ENCODE data around the gene HK2. TPM values are rescaled to one million over a fixed set of nuclear protein-coding genes. Genes with fewer than 3 reads are reported as not detected.

Gene HK2
- total and polyA plus RNA-seq, 8 donors: 4.8 to 45.2 (median 12.3) TPM

GRCh38 chr2:74860079-74860478, 26.2 kb downstream of the HK2 start:
- no peak for TF ChIP-seq POLR2AphosphoS5 (IDR thresholded peaks at IDR 0.05)
- Histone ChIP-seq H3K4me1 (peaks cover 25 to 78% (median 43%) of the 10 kb centered on the region in 4 donors), H3K27me3 (no peaks in the 10 kb centered on the region), H3K36me3 (peaks cover 0 to 13% (median under 1%) of the 10 kb centered on the region in 4 donors), H3K4me3 (no peak overlapping the region), H3K27ac (peak overlapping the region in 1 of 5 donors; percentile 68), H3K9me3 (no peaks in the 10 kb centered on the region)
- DNase-seq: no peak
- 91 to 97% (median 92%) methylated on average over 3 of the region's 3 CpGs for WGBS, 5 donors
- intact Hi-C loops (cut with DNase I; ENCODE audit: low total_unique reads): no loop called here

GRCh38 chr2:74860521-74860920, 26.6 kb downstream of the HK2 start:
- WGBS, 5 donors: 20 to 51% (median 46%) methylated on average over 3 of the region's 3 CpGs
- Histone ChIP-seq H3K9me3 (no peaks in the 10 kb centered on the region), H3K27ac (peak overlapping the region in 3 of 5 donors; percentile 51 to 68 (median 68)), H3K4me1 (peaks cover 23 to 78% (median 42%) of the 10 kb centered on the region in 4 donors), H3K36me3 (peaks cover 0 to 8% (median 0%) of the 10 kb centered on the region in 4 donors), H3K27me3 (no peaks in the 10 kb centered on the region), H3K4me3 (no peak overlapping the region)
- intact Hi-C loops (cut with DNase I; ENCODE audit: low total_unique reads): no loop called here
- no peak for TF ChIP-seq EP300 (IDR thresholded peaks at IDR 0.05)
- DNase-seq: no peak

GRCh38 chr2:74861531-74861930, 27.6 kb downstream of the HK2 start:
- TF ChIP-seq POLR2A (IDR thresholded peaks at IDR 0.05) (no peak), POLR2AphosphoS5 (IDR thresholded peaks at IDR 0.05) (no peak), EP300 (IDR thresholded peaks at IDR 0.05) (no peak), CTCF (IDR thresholded peaks at IDR 0.05) (no peak)
- WGBS, 5 donors: 72 to 86% (median 82%) methylated on average over 5 of the region's 5 CpGs
- Histone ChIP-seq H3K9me3 (no peaks in the 10 kb centered on the region), H3K4me1 (peaks cover 28 to 78% (median 45%) of the 10 kb centered on the region in 4 donors), H3K27me3 (no peaks in the 10 kb centered on the region), H3K36me3 (no peaks in the 10 kb centered on the region), H3K27ac (peak overlapping the region; percentile 17 to 68 (median 60)), H3K4me3 (no peak overlapping the region)
- intact Hi-C loops (cut with DNase I; ENCODE audit: low total_unique reads): no loop called here
- no peak for DNase-seq

- Histone ChIP-seq H3K27me3 (no peaks in the 10 kb centered on the region), H3K4me3 (no peak overlapping the region), H3K4me1 (peaks cover 34 to 80% (median 45%) of the 10 kb centered on the region in 4 donors), H3K9me3 (no peaks in the 10 kb centered on the region), H3K36me3 (no peaks in the 10 kb centered on the region), H3K27ac (peak overlapping the region; percentile 51 to 68 (median 60))
- 35 to 70% (median 58%) methylated on average over 17 of the region's 17 CpGs for WGBS, 5 donors
- TF ChIP-seq POLR2AphosphoS5 (IDR thresholded peaks at IDR 0.05) (peak in 2 of 3 donors; percentile 78 to 92), CTCF (IDR thresholded peaks at IDR 0.05) (no peak)
- intact Hi-C loops (cut with DNase I; ENCODE audit: low total_unique reads): no loop called here
- peak; percentile 60 to 75 for DNase-seq
These were observed 28.4 kb downstream of the HK2 start for GRCh38 chr2:74862020-74862964.

GRCh38 chr2:74863802-74864248, 29.9 kb downstream of the HK2 start:
- Histone ChIP-seq H3K36me3 (no peaks in the 10 kb centered on the region), H3K4me3 (no peak overlapping the region), H3K4me1 (peaks cover 49 to 88% (median 54%) of the 10 kb centered on the region in 4 donors), H3K27me3 (no peaks in the 10 kb centered on the region), H3K9me3 (no peaks in the 10 kb centered on the region), H3K27ac (peak overlapping the region in 4 of 5 donors; percentile 51 to 68 (median 67))
- intact Hi-C loops (cut with DNase I; ENCODE audit: low total_unique reads): no loop called here
- WGBS, 5 donors: 47 to 76% (median 59%) methylated on average over 3 of the region's 3 CpGs
- TF ChIP-seq POLR2AphosphoS5 (IDR thresholded peaks at IDR 0.05): no peak
- no peak for TF ChIP-seq EP300 (IDR thresholded peaks at IDR 0.05)
- no peak for TF ChIP-seq CTCF (IDR thresholded peaks at IDR 0.05)
- no peak for TF ChIP-seq POLR2A (IDR thresholded peaks at IDR 0.05)
- DNase-seq: no peak
